H1 (cell line): ENCODE data around the gene SETX. TPM values are rescaled to one million over a fixed set of nuclear protein-coding genes. Genes with fewer than 3 reads are reported as not detected.

Experiments used
- CTCF ChIA-PET: fragments of 300-600 bp; sonication (Branson Sonifier 250); formaldehyde crosslinking; loops from one replicate; lab custom pipeline; 2021; ENCODE audit not compliant: partially characterized antibody; lab: Charles Lee
- POLR2A ChIA-PET: fragments of 300-600 bp; sonication (Branson Sonifier 250); formaldehyde crosslinking; loops from one replicate; lab custom pipeline; 2021; ENCODE audit warnings: inconsistent platforms; ENCODE audit not compliant: partially characterized antibody; lab: Charles Lee
- DNase-seq, 2 experiments: peaks; one replicate each; pipeline versions ENCODE4 v3.0.0 to v3.0.0-alpha.2; 2010 to 2022; ENCODE audit warnings: low spot score in 2 of 2, low read depth in 1 of 2, mixed read lengths in 1 of 2
- FAIRE-seq: peaks from 2 replicates; lab custom pipeline; 2011; peaks lifted over from hg19 to GRCh38; lab: Jason Lieb, UNC
- H2AFZ ChIP-seq: 2 replicates; pipeline ENCODE4 v1.8.1; 2012; ENCODE audit warnings: low read length, inconsistent platforms
- H2AK5ac ChIP-seq: 2 replicates; pipeline ENCODE4 v1.6.1; 2013; ENCODE audit warnings: low read depth, low read length
- H2BK120ac ChIP-seq: replicated peaks from 2 replicates; pipeline ENCODE3; 2013; ENCODE audit warnings: low read depth, low read length, inconsistent platforms
- H2BK12ac ChIP-seq: 2 replicates; pipeline ENCODE4 v1.6.1; 2013; ENCODE audit warnings: low read depth, low read length
- H2BK15ac ChIP-seq: 2 replicates; pipeline ENCODE4 v1.6.1; 2013; ENCODE audit warnings: low read length
- H2BK20ac ChIP-seq: 2 replicates; pipeline ENCODE4 v1.6.1; 2013; ENCODE audit warnings: low read length
- H2BK5ac ChIP-seq: 2 replicates; pipeline ENCODE4 v1.6.1; 2013; ENCODE audit warnings: low read depth, low read length
- H3K14ac ChIP-seq: 2 replicates; pipeline ENCODE4 v1.6.1; 2013; ENCODE audit warnings: inconsistent platforms; ENCODE audit not compliant: insufficient read length
- H3K18ac ChIP-seq: 2 replicates; pipeline ENCODE4 v1.6.1; 2013; ENCODE audit warnings: low read length; ENCODE audit errors: extremely low read depth
- H3K23ac ChIP-seq: 2 replicates; pipeline ENCODE4 v1.6.1; 2013; ENCODE audit warnings: inconsistent platforms; ENCODE audit not compliant: insufficient read length
- H3K23me2 ChIP-seq: 2 replicates; pipeline ENCODE4 v1.6.1; 2013; ENCODE audit warnings: low read depth, low read length
- H3K27ac ChIP-seq: 2 replicates; pipeline ENCODE4 v1.6.1; 2011; ENCODE audit warnings: low read depth, low read length, inconsistent platforms
- H3K27me3 ChIP-seq, 4 experiments: replicated peaks in 1 of 4; 1 replicate in 1 of 4; 2 replicates in 3 of 4; pipeline versions ENCODE4 v1.6.1 to v1.8.1; 2011 to 2013; ENCODE audit warnings: low read length in 3 of 4, mild to moderate bottlenecking in 3 of 4, inconsistent platforms in 2 of 4, mixed read lengths in 2 of 4, moderate library complexity in 1 of 4; ENCODE audit not compliant: control insufficient read depth in 3 of 4, insufficient read depth in 3 of 4; ENCODE audit errors: extremely low read depth in 1 of 4
- H3K36me3 ChIP-seq, 4 experiments: 2 replicates each; pipeline versions ENCODE4 v1.6.1 to v1.8.1; 2011 to 2013; ENCODE audit warnings: mild to moderate bottlenecking in 4 of 4, low read length in 3 of 4, moderate library complexity in 2 of 4, control low read depth in 1 of 4, inconsistent platforms in 1 of 4; ENCODE audit not compliant: insufficient read depth in 4 of 4, control insufficient read depth in 2 of 4
- H3K4ac ChIP-seq: replicated peaks from 2 replicates; pipeline ENCODE3; 2013; ENCODE audit warnings: low read length, low read depth, mixed read lengths, inconsistent platforms; ENCODE audit not compliant: insufficient read length
- H3K4me1 ChIP-seq, 4 experiments: replicated peaks in 1 of 4; 1 replicate in 1 of 4; 2 replicates in 3 of 4; pipeline versions ENCODE4 v1.6.1 to v1.8.1; 2011 to 2013; ENCODE audit warnings: low read length in 3 of 4, inconsistent platforms in 2 of 4, mixed read lengths in 1 of 4; ENCODE audit not compliant: insufficient read depth in 4 of 4, control insufficient read depth in 3 of 4
- H3K4me2 ChIP-seq, 2 experiments: 2 replicates each; pipeline versions ENCODE4 v1.6.1 to v1.8.1; 2011 to 2013; ENCODE audit warnings: low read depth in 2 of 2, low read length in 2 of 2, control low read depth in 1 of 2, inconsistent platforms in 1 of 2, mild to moderate bottlenecking in 1 of 2; ENCODE audit not compliant: insufficient read depth in 1 of 2
- H3K4me3 ChIP-seq, 4 experiments: fragments of 200-600, 300-600 bp in 1 of 4; sonication (generic), shearing (Covaris generic), sonication (Bioruptor Twin) in 1 of 4; 2 replicates each; pipeline versions ENCODE4 v1.5.1 to v1.8.1; 2011 to 2016; ENCODE audit warnings: low read length in 4 of 4, low read depth in 3 of 4, control low read depth in 2 of 4, inconsistent platforms in 2 of 4, mild to moderate bottlenecking in 2 of 4, mixed read lengths in 1 of 4, moderate library complexity in 1 of 4; ENCODE audit not compliant: insufficient read depth in 2 of 4; ENCODE audit errors: extremely low read depth in 1 of 4
- H3K56ac ChIP-seq: replicated peaks from 2 replicates; pipeline ENCODE3; 2013; ENCODE audit warnings: low read depth, mild to moderate bottlenecking, mixed read lengths, low read length, inconsistent platforms; ENCODE audit not compliant: insufficient read length
- H3K79me1 ChIP-seq: 2 replicates; pipeline ENCODE4 v1.6.1; 2013; ENCODE audit warnings: low read depth, low read length, control low read depth
- H3K79me2 ChIP-seq, 2 experiments: 2 replicates each; pipeline versions ENCODE4 v1.6.1 to v1.8.1; 2012 to 2013; ENCODE audit warnings: low read length in 2 of 2, mild to moderate bottlenecking in 2 of 2, inconsistent platforms in 1 of 2; ENCODE audit not compliant: insufficient read depth in 2 of 2, control insufficient read depth in 1 of 2
- H3K9ac ChIP-seq, 4 experiments: replicated peaks in 1 of 4; 1 replicate in 1 of 4; 2 replicates in 3 of 4; pipeline versions ENCODE4 v1.6.1 to v1.8.1; 2011 to 2013; ENCODE audit warnings: low read depth in 3 of 4, low read length in 3 of 4, control low read depth in 2 of 4, mild to moderate bottlenecking in 2 of 4, moderate library complexity in 2 of 4, inconsistent platforms in 1 of 4; ENCODE audit errors: extremely low read depth in 1 of 4
- H3K9me3 ChIP-seq, 2 experiments: 2 replicates each; pipeline versions ENCODE4 v1.6.1 to v1.8.1; 2012 to 2013; ENCODE audit warnings: mild to moderate bottlenecking in 2 of 2, moderate library complexity in 2 of 2, control low read depth in 1 of 2, inconsistent platforms in 1 of 2, low read depth in 1 of 2, low read length in 1 of 2, mixed read lengths in 1 of 2; ENCODE audit not compliant: insufficient read depth in 2 of 2
- H4K20me1 ChIP-seq, 2 experiments: replicated peaks in 1 of 2; 2 replicates each; pipeline versions ENCODE3 to v1.8.1; 2011 to 2013; ENCODE audit warnings: inconsistent platforms in 2 of 2, low read length in 2 of 2, mild to moderate bottlenecking in 1 of 2; ENCODE audit not compliant: insufficient read depth in 2 of 2, control insufficient read depth in 1 of 2
- H4K5ac ChIP-seq: 2 replicates; pipeline ENCODE4 v1.6.1; 2013; ENCODE audit warnings: low read length, low read depth, mixed read lengths, inconsistent platforms; ENCODE audit not compliant: insufficient read length
- H4K8ac ChIP-seq: 2 replicates; pipeline ENCODE4 v1.8.0; 2013; ENCODE audit warnings: mild to moderate bottlenecking, moderate library complexity, low read length, inconsistent platforms; ENCODE audit not compliant: insufficient read depth; ENCODE audit errors: extremely low read depth
- H4K91ac ChIP-seq: replicated peaks from 2 replicates; pipeline ENCODE3; 2013; ENCODE audit warnings: low read length, mixed read lengths, inconsistent platforms; ENCODE audit not compliant: insufficient read length
- ASH2L ChIP-seq: fragments of 200-600, 300-600 bp; sonication (generic); IDR thresholded peaks from one replicate; pipeline ENCODE4 v1.7.1; 2017; ENCODE audit warnings: low read length
- BCL11A ChIP-seq, 2 experiments: IDR thresholded peaks; one replicate each; pipeline ENCODE4 v1.6.1; 2011; ENCODE audit warnings: low read depth in 2 of 2, low read length in 2 of 2, mild to moderate bottlenecking in 2 of 2
- BRCA1 ChIP-seq: IDR thresholded peaks from 2 replicates; pipeline ENCODE4 v1.6.1; 2012; ENCODE audit warnings: low read depth, low read length, improper control_type of control experiment
- CBX5 ChIP-seq: fragments of 300-800, 300-1000 bp; sonication (generic); IDR thresholded peaks from 2 replicates; pipeline ENCODE4 v1.7.1; 2016; ENCODE audit warnings: antibody characterized with exemption, low read length, low read depth
- CEBPB ChIP-seq: IDR thresholded peaks from 2 replicates; pipeline ENCODE4 v1.6.1; 2012; ENCODE audit warnings: low read depth, low read length
- CREB1 ChIP-seq: IDR thresholded peaks from 2 replicates; pipeline ENCODE4 v1.6.1; 2012; ENCODE audit warnings: inconsistent platforms
- HDAC2 ChIP-seq, 2 experiments: fragments of 300-600 bp in 1 of 2; sonication (generic) in 1 of 2; IDR thresholded peaks; 2 replicates each; pipeline ENCODE4 v1.6.1; 2011 to 2012; ENCODE audit warnings: low read depth in 2 of 2, low read length in 2 of 2, mild to moderate bottlenecking in 2 of 2, moderate library complexity in 2 of 2, borderline replicate concordance in 1 of 2, inconsistent platforms in 1 of 2
- KDM4A ChIP-seq: IDR thresholded peaks from one replicate; pipeline ENCODE4 v1.7.1; 2012; ENCODE audit warnings: low read depth, mild to moderate bottlenecking, moderate library complexity, low read length, inconsistent platforms; ENCODE audit not compliant: severe bottlenecking
- SRF ChIP-seq: IDR thresholded peaks from 2 replicates; pipeline ENCODE4 v1.6.1; 2011; ENCODE audit warnings: mild to moderate bottlenecking, low read depth, low read length, moderate library complexity
- TEAD4 ChIP-seq: IDR thresholded peaks from 2 replicates; pipeline ENCODE4 v1.6.1; 2012; ENCODE audit warnings: low read depth, low read length, inconsistent platforms, mixed read lengths
- ZNF274 ChIP-seq: IDR thresholded peaks from 2 replicates; pipeline ENCODE4 v1.7.0; 2012; ENCODE audit warnings: low read length, borderline replicate concordance; ENCODE audit errors: extremely low read depth
- WGBS, 2 experiments: shearing (Covaris generic) in 1 of 2; methylation state at CpG; one replicate each; pipeline versions ENCODE4 v1.1.6 to v1.1.7; 2013 to 2015; ENCODE audit warnings: low lambda C conversion rate in 2 of 2, mixed read lengths in 2 of 2, inconsistent platforms in 1 of 2, low coverage in 1 of 2, missing lambda C conversion rate in 1 of 2; ENCODE audit not compliant: insufficient replicate concordance in 2 of 2, insufficient coverage in 1 of 2, insufficient read length in 1 of 2; ENCODE audit errors: extremely low coverage in 1 of 2, missing lambda C conversion rate in 1 of 2; 5-methylcytosine and 5-hydroxymethylcytosine counted together
- polyA plus RNA-seq, 7 experiments: library from polyadenylated mRNA; depleted of rRNA in 3 of 7; stranded (reverse) in 5 of 7; unstranded in 2 of 7; fragments of >200 nt in 5 of 7; fragments of 200-250 nt in 2 of 7; gene quantifications; 1 replicate in 5 of 7; 2 replicates in 1 of 7; 4 replicates in 1 of 7; pipeline versions ENCODE4 v1.2.1 to v1.2.3, GENCODE V29; 2011 to 2013; ENCODE audit warnings: missing spikeins in 2 of 7, mixed read lengths in 2 of 7
- total RNA-seq: library from RNA; stranded (reverse); fragmentation: NEBNext Ultra II Directional; extraction: Animal tissue kit (Norgen Biotek cat#: 25700); gene quantifications from 2 replicates; pipeline ENCODE4 v1.2.1, GENCODE V29; 2021

SETX gene
- total and polyA plus RNA-seq, 2 of the 8 experiments (the other 6 are each of a cell fraction or from before 2014, with no cell fraction given), result 15.1 to 37.9 TPM

DNA sequence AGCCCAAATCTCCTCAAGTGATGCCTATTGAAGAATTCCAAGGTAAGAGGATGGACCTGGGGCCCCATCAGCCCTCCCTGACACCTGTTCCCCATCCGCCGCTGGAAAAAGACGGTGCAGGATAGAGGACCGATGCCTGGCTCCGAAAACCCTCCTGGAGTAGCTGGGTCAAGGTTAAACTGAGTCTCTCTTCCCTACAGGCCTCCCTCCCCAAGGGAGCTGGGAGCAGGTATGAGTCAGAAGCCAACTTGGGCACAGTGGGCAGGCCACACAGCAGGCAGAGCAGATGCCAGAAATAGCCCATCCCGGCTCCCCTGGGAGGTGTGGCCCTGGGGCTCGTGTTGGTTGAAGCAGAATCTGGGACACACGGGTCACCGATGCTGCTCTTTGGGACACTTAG is 117.3 kb downstream of the SETX start:
- no peak overlapping the region for H3K9ac ChIP-seq
- H2BK120ac ChIP-seq, result no peak overlapping the region
- peaks cover 13% of the 10 kb centered on the region; the same call in 1 of the 2 replicates for H3K23me2 ChIP-seq
- H3K36me3 ChIP-seq, result no peaks in the 10 kb centered on the region
- no peak overlapping the region for H4K91ac ChIP-seq
- H3K4me1 ChIP-seq, result peaks cover 0 to 15% (median 10%) of the 10 kb centered on the region in 4 experiments; a peak in 6 of 7 replicates
- H2AK5ac ChIP-seq, result no peak overlapping the region
- H2BK20ac ChIP-seq, result no peak overlapping the region
- H2AFZ ChIP-seq, result no peak overlapping the region
- no peak overlapping the region for H3K23ac ChIP-seq
- no peak overlapping the region for H3K18ac ChIP-seq
- ChIA-PET POLR2A (no interaction called here), CTCF (interaction anchor here (0.5 to 16.9 kb wide), 17 partner anchors 9 to 475 kb away, joined by 3 to 370 read pairs (median 5); partner anchors contain the start of gene NTNG2)
- H3K14ac ChIP-seq, result no peak overlapping the region
- no peak overlapping the region for H4K5ac ChIP-seq
- no peak overlapping the region for H3K56ac ChIP-seq
- no peak overlapping the region for H2BK5ac ChIP-seq
- DNase-seq (no peak), FAIRE-seq (no peak)
- no peak overlapping the region for H3K4ac ChIP-seq
- TF ChIP-seq CEBPB (no peak), KDM4A (no peak), BCL11A (IDR thresholded peaks at IDR 0.05; ENCODE audit: low read depth in 2 of 2, low read length in 2 of 2) (no peak), ZNF274 (no peak), TEAD4 (no peak), SRF (no peak), CBX5 (no peak), BRCA1 (no peak), CREB1 (no peak), ASH2L (no peak), HDAC2 (IDR thresholded peaks at IDR 0.05; ENCODE audit: borderline replicate concordance in 1 of 2, low read depth in 2 of 2, low read length in 2 of 2) (no peak)
- peaks cover 0 to 2% of the 10 kb centered on the region in 2 experiments for H4K20me1 ChIP-seq
- no peak overlapping the region for H3K4me2 ChIP-seq
- H3K27ac ChIP-seq, result no peak overlapping the region
- no peak overlapping the region for H4K8ac ChIP-seq
- H3K79me1 ChIP-seq, result no peaks in the 10 kb centered on the region
- H3K9me3 ChIP-seq, result no peaks in the 10 kb centered on the region
- peaks cover 0 to 4% (median 3%) of the 10 kb centered on the region in 4 experiments; a peak in 5 of 7 replicates for H3K27me3 ChIP-seq
- WGBS, 2 experiments, result 90% methylated on average over 9 of the region's 9 CpGs; no CpG with 5 or more reads in 1 of the 2 experiments
- no peak overlapping the region for H3K4me3 ChIP-seq
- no peak overlapping the region for H2BK12ac ChIP-seq
- no peaks in the 10 kb centered on the region for H3K79me2 ChIP-seq
- H2BK15ac ChIP-seq, result no peak overlapping the region
